Measurements from ENCODE around the gene RALGAPA2. TPM values are rescaled to one million over a fixed set of nuclear protein-coding genes. Genes with fewer than 3 reads are reported as not detected.

RALGAPA2 gene
- total and polyA plus RNA-seq, 2 donors (not counting 3 experiments of a cell fraction or from before 2014, with no cell fraction given) = 10.0 to 46.8 TPM

DNA sequence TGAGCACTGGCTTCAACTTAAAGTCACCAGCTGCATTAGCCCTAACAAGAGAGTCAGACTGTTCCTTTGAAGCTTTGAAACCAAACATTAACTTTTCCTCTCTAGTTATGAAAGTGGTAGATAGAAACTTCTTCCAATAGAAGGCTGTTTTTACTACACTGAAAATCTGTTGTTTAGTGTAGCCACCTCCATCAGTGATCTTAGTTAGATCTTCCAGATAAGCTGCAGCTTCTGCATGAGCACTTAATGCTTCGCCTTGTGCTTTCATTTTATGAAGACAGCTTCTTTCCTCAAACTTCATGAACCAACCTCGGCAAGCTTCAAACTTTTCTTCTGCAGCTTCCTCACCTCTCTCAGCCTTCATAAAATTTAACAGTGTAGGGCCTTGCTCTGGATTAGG lies 211.3 kb downstream of the RALGAPA2 start:
- intact Hi-C loops (cut with micrococcal nuclease) (no loop called here), dilution Hi-C loops (cut with MboI; ENCODE audit: extremely low pct_ligation_motif_present, low sequenced_read_pairs) (no loop called here)
- no peak overlapping the region for H3K9ac ChIP-seq (replicated peaks; ENCODE audit: extremely low read depth, insufficient read depth, low read length)
- H3K79me2 ChIP-seq (ENCODE audit: control insufficient read depth, insufficient read depth, low read length) = no peaks in the 10 kb centered on the region
- no peak for FAIRE-seq
- ChIA-PET POLR2A (no interaction called here), CTCF (interaction anchor here (1.2 kb wide), 1 partner anchor 9 kb away, joined by 4 read pairs; no protein-coding TSS in a partner anchor)
- H4K20me1 ChIP-seq (replicated peaks; ENCODE audit: control insufficient read depth, extremely low read depth, insufficient read depth, low read length) = no peaks in the 10 kb centered on the region
- H3K36me3 ChIP-seq (ENCODE audit: control insufficient read depth in 2 of 2, extremely low read depth in 1 of 2, insufficient read depth in 2 of 2, low read length in 2 of 2) = peaks cover 2 to 11% of the 10 kb centered on the region in 2 experiments
- H3K9me1 ChIP-seq (replicated peaks; ENCODE audit: control insufficient read depth, extremely low read depth, insufficient read depth, low read length) = no peaks in the 10 kb centered on the region
- no peak for TF ChIP-seq POLR2A (IDR thresholded peaks at IDR 0.05; ENCODE audit: low read depth, low read length)
- no peak for TF ChIP-seq POLR2AphosphoS5 (IDR thresholded peaks at IDR 0.05; ENCODE audit: insufficient read depth, low read depth, low read length)
- TF ChIP-seq GATA2 (IDR thresholded peaks at IDR 0.05; ENCODE audit: insufficient read depth, insufficient read length, low read depth, low read length) = no peak
- TF ChIP-seq JUN (IDR thresholded peaks at IDR 0.05; ENCODE audit: borderline replicate concordance, insufficient read depth, insufficient read length, low read depth) = no peak
- TF ChIP-seq, protein P1, sequence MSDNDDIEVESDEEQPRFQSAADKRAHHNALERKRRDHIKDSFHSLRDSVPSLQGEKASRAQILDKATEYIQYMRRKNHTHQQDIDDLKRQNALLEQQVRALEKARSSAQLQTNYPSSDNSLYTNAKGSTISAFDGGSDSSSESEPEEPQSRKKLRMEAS (IDR thresholded peaks at IDR 0.05; ENCODE audit: insufficient read depth, insufficient read length) = no peak
- no peak for TF ChIP-seq FOS (IDR thresholded peaks at IDR 0.05; ENCODE audit: borderline replicate concordance, insufficient read depth, low read length)
- no peak overlapping the region for H3K4me2 ChIP-seq (ENCODE audit: insufficient read depth, low read length)
- no peaks in the 10 kb centered on the region for H3K4me1 ChIP-seq (ENCODE audit: control insufficient read depth, extremely low read depth, insufficient read depth, low read length)
- no peak for DNase-seq (ENCODE audit: low read depth, low spot score)
- H3K4me3 ChIP-seq (replicated peaks in 1 of 3; ENCODE audit: insufficient read depth in 1 of 3, low read depth in 1 of 3, low read length in 3 of 3) = no peak overlapping the region
- H3K27ac ChIP-seq (ENCODE audit: insufficient read depth, low read depth, low read length) = no peak overlapping the region
- H2AFZ ChIP-seq (ENCODE audit: low read depth, low read length) = no peak overlapping the region
- H3K27me3 ChIP-seq (ENCODE audit: control insufficient read depth in 2 of 2, insufficient read depth in 2 of 2, low read length in 2 of 2) = no peaks in the 10 kb centered on the region
- no TSS peak for BruUV-seq (replicated peaks)
- no peaks in the 10 kb centered on the region for H3K9me3 ChIP-seq (replicated peaks; ENCODE audit: control insufficient read depth, insufficient read depth, low read length)

DNA sequence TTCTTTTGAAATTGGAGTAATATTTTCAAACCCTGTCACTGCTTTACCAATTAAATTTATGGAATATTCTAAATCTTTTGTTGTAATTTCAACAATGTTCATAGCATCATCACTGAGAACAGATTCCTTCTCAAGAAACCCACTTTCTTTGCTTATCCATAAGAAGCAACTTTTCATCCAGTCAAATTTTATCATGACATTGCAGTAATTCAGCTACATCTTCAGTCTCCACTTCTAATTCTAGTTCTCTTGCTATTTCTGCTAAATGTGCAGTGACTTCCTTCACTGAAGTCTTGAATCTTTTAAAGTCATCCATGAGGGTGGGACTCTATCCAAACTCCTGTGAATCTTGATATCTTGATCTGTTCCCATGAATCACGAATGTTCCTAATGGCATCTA lies 212.1 kb downstream of the RALGAPA2 start:
- H3K4me2 ChIP-seq (ENCODE audit: insufficient read depth, low read length) = no peak overlapping the region
- no peak overlapping the region for H3K9ac ChIP-seq (replicated peaks; ENCODE audit: extremely low read depth, insufficient read depth, low read length)
- H3K27me3 ChIP-seq (ENCODE audit: control insufficient read depth in 2 of 2, insufficient read depth in 2 of 2, low read length in 2 of 2) = no peaks in the 10 kb centered on the region
- H4K20me1 ChIP-seq (replicated peaks; ENCODE audit: control insufficient read depth, extremely low read depth, insufficient read depth, low read length) = no peaks in the 10 kb centered on the region
- CTCF ChIA-PET = no interaction called here
- DNase-seq (ENCODE audit: low read depth, low spot score) = no peak
- no TSS peak for BruUV-seq (replicated peaks)
- FAIRE-seq = no peak
- POLR2A ChIA-PET = no interaction called here
- peaks cover 2 to 11% of the 10 kb centered on the region in 2 experiments for H3K36me3 ChIP-seq (ENCODE audit: control insufficient read depth in 2 of 2, extremely low read depth in 1 of 2, insufficient read depth in 2 of 2, low read length in 2 of 2)
- no peaks in the 10 kb centered on the region for H3K9me1 ChIP-seq (replicated peaks; ENCODE audit: control insufficient read depth, extremely low read depth, insufficient read depth, low read length)
- no peaks in the 10 kb centered on the region for H3K4me1 ChIP-seq (ENCODE audit: control insufficient read depth, extremely low read depth, insufficient read depth, low read length)
- H3K4me3 ChIP-seq (replicated peaks in 1 of 3; ENCODE audit: insufficient read depth in 1 of 3, low read depth in 1 of 3, low read length in 3 of 3) = no peak overlapping the region
- dilution Hi-C loops (cut with MboI; ENCODE audit: extremely low pct_ligation_motif_present, low sequenced_read_pairs) (no loop called here), intact Hi-C loops (cut with micrococcal nuclease) (no loop called here)
- no peaks in the 10 kb centered on the region for H3K9me3 ChIP-seq (replicated peaks; ENCODE audit: control insufficient read depth, insufficient read depth, low read length)
- no peak for TF ChIP-seq MYC (IDR thresholded peaks at IDR 0.05; ENCODE audit: low read depth, low read length)
- TF ChIP-seq, protein P1 (IDR thresholded peaks at IDR 0.05; ENCODE audit: insufficient read depth, insufficient read length) = no peak
- TF ChIP-seq POLR2AphosphoS5 (IDR thresholded peaks at IDR 0.05; ENCODE audit: insufficient read depth, low read depth, low read length) = no peak
- TF ChIP-seq POLR2A (IDR thresholded peaks at IDR 0.05; ENCODE audit: low read depth, low read length) = no peak
- no peak for TF ChIP-seq JUN (IDR thresholded peaks at IDR 0.05; ENCODE audit: borderline replicate concordance, insufficient read depth, insufficient read length, low read depth)
- TF ChIP-seq FOS (IDR thresholded peaks at IDR 0.05; ENCODE audit: borderline replicate concordance, insufficient read depth, low read length) = no peak
- TF ChIP-seq, protein P2, sequence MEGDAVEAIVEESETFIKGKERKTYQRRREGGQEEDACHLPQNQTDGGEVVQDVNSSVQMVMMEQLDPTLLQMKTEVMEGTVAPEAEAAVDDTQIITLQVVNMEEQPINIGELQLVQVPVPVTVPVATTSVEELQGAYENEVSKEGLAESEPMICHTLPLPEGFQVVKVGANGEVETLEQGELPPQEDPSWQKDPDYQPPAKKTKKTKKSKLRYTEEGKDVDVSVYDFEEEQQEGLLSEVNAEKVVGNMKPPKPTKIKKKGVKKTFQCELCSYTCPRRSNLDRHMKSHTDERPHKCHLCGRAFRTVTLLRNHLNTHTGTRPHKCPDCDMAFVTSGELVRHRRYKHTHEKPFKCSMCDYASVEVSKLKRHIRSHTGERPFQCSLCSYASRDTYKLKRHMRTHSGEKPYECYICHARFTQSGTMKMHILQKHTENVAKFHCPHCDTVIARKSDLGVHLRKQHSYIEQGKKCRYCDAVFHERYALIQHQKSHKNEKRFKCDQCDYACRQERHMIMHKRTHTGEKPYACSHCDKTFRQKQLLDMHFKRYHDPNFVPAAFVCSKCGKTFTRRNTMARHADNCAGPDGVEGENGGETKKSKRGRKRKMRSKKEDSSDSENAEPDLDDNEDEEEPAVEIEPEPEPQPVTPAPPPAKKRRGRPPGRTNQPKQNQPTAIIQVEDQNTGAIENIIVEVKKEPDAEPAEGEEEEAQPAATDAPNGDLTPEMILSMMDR (IDR thresholded peaks at IDR 0.05; ENCODE audit: extremely low read depth in 1 of 2, insufficient read depth in 1 of 2, low read depth in 1 of 2, low read length in 2 of 2) = no peak
- TF ChIP-seq GATA2 (IDR thresholded peaks at IDR 0.05; ENCODE audit: insufficient read depth, insufficient read length, low read depth, low read length) = no peak
- TF ChIP-seq EZH2 (IDR thresholded peaks at IDR 0.05; ENCODE audit: borderline replicate concordance, low read depth, low read length, severe bottlenecking) = no peak
- no peaks in the 10 kb centered on the region for H3K79me2 ChIP-seq (ENCODE audit: control insufficient read depth, insufficient read depth, low read length)
- H2AFZ ChIP-seq (ENCODE audit: low read depth, low read length) = no peak overlapping the region
- H3K27ac ChIP-seq (ENCODE audit: insufficient read depth, low read depth, low read length) = no peak overlapping the region

Measured in endothelial cell of umbilical vein (primary cell).